ENCODE measurements around the gene CETN1.

CETN1 gene

GRCh38 chr18:580154-580553 is at the start of gene CETN1:
Gene CETN1 (plus strand): TSS chr18:580380. CDS start chr18:580409, 29 bp downstream.
- no peak for FAIRE-seq

GRCh38 chr18:532018-532417 is 48.2 kb upstream of the CETN1 start:
- FAIRE-seq, result no peak

- FAIRE-seq, result no peak
Measured at GRCh38 chr18:532632-533031, 47.5 kb upstream of the CETN1 start.

- no peak for FAIRE-seq
Measured at GRCh38 chr18:533995-534601, 46.1 kb upstream of the CETN1 start.

GRCh38 chr18:543447-544078 is 36.6 kb upstream of the CETN1 start:
- no peak for FAIRE-seq

- FAIRE-seq, result no peak
Measured at GRCh38 chr18:549967-550366, 30.2 kb upstream of the CETN1 start.

- FAIRE-seq, result no peak
Measured at GRCh38 chr18:551404-552061, 28.6 kb upstream of the CETN1 start.

GRCh38 chr18:555705-556457 is 24.3 kb upstream of the CETN1 start:
- no peak for FAIRE-seq

- FAIRE-seq, result no peak
Measured at GRCh38 chr18:564708-565561, 15.2 kb upstream of the CETN1 start.

GRCh38 chr18:565562-566061 is 14.6 kb upstream of the CETN1 start:
- no peak for FAIRE-seq

- FAIRE-seq, result no peak
Measured at GRCh38 chr18:567122-567521, 13.1 kb upstream of the CETN1 start.

GRCh38 chr18:568731-569130 is 11.4 kb upstream of the CETN1 start:
- FAIRE-seq, result no peak

GRCh38 chr18:570256-570655 is 9.9 kb upstream of the CETN1 start:
- no peak for FAIRE-seq

GRCh38 chr18:570697-571096 is 9.5 kb upstream of the CETN1 start:
- no peak for FAIRE-seq

GRCh38 chr18:572091-572830 is 7.9 kb upstream of the CETN1 start:
- FAIRE-seq, result no peak

- FAIRE-seq, result no peak
Measured at GRCh38 chr18:572831-573289, 7.3 kb upstream of the CETN1 start.

- FAIRE-seq, result no peak
Measured at GRCh38 chr18:573385-573784, 6.8 kb upstream of the CETN1 start.

- no peak for FAIRE-seq
Measured at GRCh38 chr18:574149-574860, 5.9 kb upstream of the CETN1 start.

GRCh38 chr18:574865-575645 is 5.1 kb upstream of the CETN1 start:
- no peak for FAIRE-seq

- no peak for FAIRE-seq
Measured at GRCh38 chr18:576924-577323, 3.3 kb upstream of the CETN1 start.
